Neural cell (in vitro differentiated cells): ENCODE measurements around the gene ZNF524. TPM values are rescaled to one million over a fixed set of nuclear protein-coding genes. Genes with fewer than 3 reads are reported as not detected.

ENCODE experiments used
- H2AFZ ChIP-seq: fragments of 200-600, 300-800 bp; sonication (generic), shearing (Covaris generic); 2 replicates; pipeline ENCODE4 v1.6.0; 2014; ENCODE audit warnings: low read depth, mild to moderate bottlenecking, antibody characterized with exemption, low read length, moderate library complexity
- H3F3A ChIP-seq: fragments of 200-600 bp; shearing (Covaris generic); 2 replicates; pipeline ENCODE4 v1.6.1; 2016; ENCODE audit warnings: mild to moderate bottlenecking, moderate library complexity, mixed read lengths, antibody characterized with exemption, low read length; ENCODE audit not compliant: insufficient read depth, poor library complexity, severe bottlenecking
- H3K27ac ChIP-seq: fragments of 200-600, 300-800 bp; sonication (generic), shearing (Covaris generic); 2 replicates; pipeline ENCODE4 v1.5.1; 2014; ENCODE audit warnings: mild to moderate bottlenecking, low read length, moderate library complexity
- H3K27me3 ChIP-seq: fragments of 300-800, 200-600 bp; sonication (generic), shearing (Covaris generic); 2 replicates; pipeline ENCODE4 v1.6.0; 2014; ENCODE audit warnings: mild to moderate bottlenecking, low read depth, low read length, moderate library complexity; ENCODE audit not compliant: insufficient read depth
- H3K36me3 ChIP-seq: fragments of 300-800, 200-600 bp; sonication (generic), shearing (Covaris generic); 2 replicates; pipeline ENCODE4 v1.5.1; 2014; ENCODE audit warnings: mild to moderate bottlenecking, antibody characterized with exemption, low read length, moderate library complexity; ENCODE audit not compliant: insufficient read depth
- H3K4me2 ChIP-seq: fragments of 300-800, 200-600 bp; sonication (generic), shearing (Covaris generic); 2 replicates; pipeline ENCODE4 v1.6.0; 2014; ENCODE audit warnings: mild to moderate bottlenecking, low read length
- H3K4me3 ChIP-seq: fragments of 300-800, 200-600 bp; sonication (generic), shearing (Covaris generic); 2 replicates; pipeline ENCODE4 v1.5.1; 2014; ENCODE audit warnings: mild to moderate bottlenecking, low read length, moderate library complexity
- H3K79me2 ChIP-seq: fragments of 200-600 bp; shearing (Covaris generic); replicated peaks from 2 replicates; pipeline ENCODE4 v1.6.0; 2014; ENCODE audit warnings: mild to moderate bottlenecking, low read length, moderate library complexity; ENCODE audit not compliant: insufficient read depth
- H3K9ac ChIP-seq: fragments of 300-800, 200-600 bp; sonication (generic), shearing (Covaris generic); 2 replicates; pipeline ENCODE4 v1.6.1; 2016; ENCODE audit warnings: mild to moderate bottlenecking, low read length, mixed read lengths
- H3K9me2 ChIP-seq: fragments of 200-600 bp; shearing (Covaris generic); 2 replicates; pipeline ENCODE4 v1.6.1; 2016; ENCODE audit warnings: mild to moderate bottlenecking, low read length, mixed read lengths; ENCODE audit not compliant: insufficient read depth
- H3K9me3 ChIP-seq: fragments of 200-600, 300-800 bp; sonication (generic), shearing (Covaris generic); 2 replicates; pipeline ENCODE4 v1.6.1; 2016; ENCODE audit warnings: mild to moderate bottlenecking, mixed run types, low read length, moderate library complexity, mixed read lengths
- H4K20me1 ChIP-seq: fragments of 200-600 bp; shearing (Covaris generic); 2 replicates; pipeline ENCODE4 v1.6.1; 2016; ENCODE audit warnings: mild to moderate bottlenecking, mixed run types; ENCODE audit not compliant: insufficient read depth
- CTCF ChIP-seq: fragments of 450-650 bp; IDR thresholded peaks from 2 replicates; pipeline ENCODE4 v1.5.1; 2014; ENCODE audit warnings: antibody characterized with exemption, mild to moderate bottlenecking, moderate library complexity; ENCODE audit not compliant: poor library complexity, severe bottlenecking
- EP300 ChIP-seq: fragments of 450-650 bp; conservative IDR thresholded peaks from 2 replicates; pipeline ENCODE4 v1.6.1; 2014; ENCODE audit warnings: antibody characterized with exemption, mild to moderate bottlenecking, moderate library complexity; ENCODE audit not compliant: poor library complexity, severe bottlenecking
- EZH2 ChIP-seq: fragments of 200-600, 300-800 bp; shearing (Covaris generic), sonication (generic); IDR thresholded peaks from 2 replicates; pipeline ENCODE4 v1.6.1; 2014; ENCODE audit warnings: antibody characterized with exemption, low read length, borderline replicate concordance, mild to moderate bottlenecking; ENCODE audit not compliant: insufficient read depth, poor library complexity, severe bottlenecking
- MXI1 ChIP-seq: fragments of 450-650 bp; conservative IDR thresholded peaks from 2 replicates; pipeline ENCODE4 v1.6.1; 2014; ENCODE audit warnings: antibody characterized with exemption, mild to moderate bottlenecking; ENCODE audit not compliant: poor library complexity, severe bottlenecking
- POLR2AphosphoS5 ChIP-seq: IDR thresholded peaks from 2 replicates; pipeline ENCODE4 v1.6.1; 2012
- RAD21 ChIP-seq: fragments of 450-650 bp; conservative IDR thresholded peaks from 2 replicates; pipeline ENCODE4 v1.6.1; 2014; ENCODE audit warnings: antibody characterized with exemption, mild to moderate bottlenecking, moderate library complexity
- REST ChIP-seq: IDR thresholded peaks from 2 replicates; pipeline ENCODE4 v1.6.1; 2012; ENCODE audit warnings: borderline replicate concordance
- SMC3 ChIP-seq: fragments of 450-650 bp; conservative IDR thresholded peaks from 2 replicates; pipeline ENCODE4 v1.6.1; 2014; ENCODE audit warnings: antibody characterized with exemption, mild to moderate bottlenecking, moderate library complexity; ENCODE audit not compliant: poor library complexity
- TAF1 ChIP-seq: IDR thresholded peaks from 2 replicates; pipeline ENCODE4 v1.6.1; 2012; ENCODE audit warnings: low read depth
- polyA plus RNA-seq: library from polyadenylated mRNA; depleted of rRNA; stranded (reverse); fragments of >200 nt; gene quantifications from 2 replicates; pipeline ENCODE4 v1.2.3, GENCODE V29; 2014

ZNF524 gene
- polyA plus RNA-seq, 1 donor from 2014 or later: 3.2 TPM

GRCh38 chr19:55636723-55637122 is 36.6 kb downstream of the ZNF524 start:
- Histone ChIP-seq H3K27ac (no peak overlapping the region), H3K79me2 (peaks cover 30% of the 10 kb centered on the region), H3K9me2 (no peaks in the 10 kb centered on the region), H3K4me2 (no peak overlapping the region), H3K9ac (no peak overlapping the region), H3F3A (no peaks in the 10 kb centered on the region), H4K20me1 (no peaks in the 10 kb centered on the region), H2AFZ (no peak overlapping the region), H3K4me3 (no peak overlapping the region), H3K27me3 (no peaks in the 10 kb centered on the region), H3K36me3 (no peaks in the 10 kb centered on the region), H3K9me3 (no peaks in the 10 kb centered on the region)
- TF ChIP-seq TAF1 (no peak), SMC3 (no peak), POLR2AphosphoS5 (no peak), REST (no peak), RAD21 (no peak)

- Histone ChIP-seq H3K27ac (no peak overlapping the region), H3K79me2 (peaks cover 35% of the 10 kb centered on the region), H2AFZ (no peak overlapping the region), H3K27me3 (no peaks in the 10 kb centered on the region), H3F3A (no peaks in the 10 kb centered on the region), H4K20me1 (no peaks in the 10 kb centered on the region), H3K36me3 (no peaks in the 10 kb centered on the region), H3K9me2 (no peaks in the 10 kb centered on the region), H3K9ac (no peak overlapping the region), H3K4me2 (no peak overlapping the region), H3K9me3 (no peaks in the 10 kb centered on the region), H3K4me3 (no peak overlapping the region)
- TF ChIP-seq POLR2AphosphoS5 (no peak), RAD21 (no peak), TAF1 (no peak), SMC3 (no peak), EP300 (no peak), MXI1 (no peak), REST (no peak), CTCF (no peak), EZH2 (no peak)
Observed at GRCh38 chr19:55637534-55637933, 37.4 kb downstream of the ZNF524 start.
